Measurements from ENCODE around the gene ZSCAN29. TPM values are rescaled to one million over a fixed set of nuclear protein-coding genes. Genes with fewer than 3 reads are reported as not detected.

Gene ZSCAN29
- total RNA-seq, 4 donors from 2014 or later = 11.1 to 30.4 (median 19.1) TPM

- DNase-seq = no peak
- no peak overlapping the region for H3K4me3 ChIP-seq
- no peak overlapping the region for H3K27ac ChIP-seq
- no peaks in the 10 kb centered on the region for H3K9me3 ChIP-seq
- intact Hi-C loops (cut with DNase I) = no loop called here
- H3K4me1 ChIP-seq = no peaks in the 10 kb centered on the region
- WGBS, 2 donors = 84% methylated on average over 2 of the region's 2 CpGs
- TF ChIP-seq CTCF (IDR thresholded peaks at IDR 0.05) = no peak
- TF ChIP-seq POLR2A (IDR thresholded peaks at IDR 0.05) = no peak
- peaks cover 0 to 64% (median 3%) of the 10 kb centered on the region in 3 donors for H3K36me3 ChIP-seq
- no peaks in the 10 kb centered on the region for H3K27me3 ChIP-seq
Measured at GRCh38 chr15:43352693-43353382, 18.0 kb downstream of the ZSCAN29 start.

- DNase-seq = no peak
- Histone ChIP-seq H3K36me3 (peaks cover 0 to 68% (median 3%) of the 10 kb centered on the region in 3 donors), H3K4me3 (no peak overlapping the region), H3K27ac (no peak overlapping the region), H3K27me3 (no peaks in the 10 kb centered on the region), H3K9me3 (no peaks in the 10 kb centered on the region), H3K4me1 (no peaks in the 10 kb centered on the region)
- intact Hi-C loops (cut with DNase I) = no loop called here
- WGBS, 2 donors = 83 to 89% methylated on average over 3 of the region's 3 CpGs
- no peak for TF ChIP-seq POLR2A (IDR thresholded peaks at IDR 0.05)
- no peak for TF ChIP-seq CTCF (IDR thresholded peaks at IDR 0.05)
Measured at GRCh38 chr15:43347114-43347513, 23.7 kb downstream of the ZSCAN29 start.

GRCh38 chr15:43346305-43346704 lies 24.5 kb downstream of the ZSCAN29 start:
- no peaks in the 10 kb centered on the region for H3K4me1 ChIP-seq
- TF ChIP-seq POLR2A (IDR thresholded peaks at IDR 0.05) (no peak), CTCF (IDR thresholded peaks at IDR 0.05) (no peak)
- DNase-seq = no peak
- H3K27me3 ChIP-seq = no peaks in the 10 kb centered on the region
- no peak overlapping the region for H3K27ac ChIP-seq
- intact Hi-C loops (cut with DNase I) = no loop called here
- WGBS, 2 donors = 87% methylated on average over 2 of the region's 2 CpGs
- H3K36me3 ChIP-seq = peaks cover 0 to 70% (median 3%) of the 10 kb centered on the region in 3 donors
- H3K4me3 ChIP-seq = no peak overlapping the region
- no peaks in the 10 kb centered on the region for H3K9me3 ChIP-seq

GRCh38 chr15:43330780-43331087 lies 40.1 kb downstream of the ZSCAN29 start:
- H3K9me3 ChIP-seq = no peaks in the 10 kb centered on the region
- peaks cover 16 to 24% (median 19%) of the 10 kb centered on the region in 3 donors for H3K4me1 ChIP-seq
- DNase-seq = no peak
- TF ChIP-seq POLR2A (IDR thresholded peaks at IDR 0.05) = no peak
- intact Hi-C loops (cut with DNase I) = no loop called here
- peak overlapping the region; percentile 85 to 97 (median 94) for H3K27ac ChIP-seq
- peaks cover 0 to 8% (median 0%) of the 10 kb centered on the region in 3 donors for H3K36me3 ChIP-seq
- H3K4me3 ChIP-seq = peak overlapping the region; percentile 61 to 84 (median 76)
- 6 to 9% methylated on average over 4 to 7 of the region's 7 CpGs for WGBS, 2 donors
- H3K27me3 ChIP-seq = no peaks in the 10 kb centered on the region

GRCh38 chr15:43329960-43330779 lies 40.7 kb downstream of the ZSCAN29 start, which contains the start of gene LCMT2:
Gene LCMT2 (minus strand): TSS chr15:43330573. CDS start chr15:43330489, 84 bp downstream.
- no peaks in the 10 kb centered on the region for H3K27me3 ChIP-seq
- intact Hi-C loops (cut with DNase I) = no loop called here
- peak within 1 kb of the TSS; percentile 61 to 84 (median 76) for H3K4me3 ChIP-seq
- peak within 1 kb of the TSS; percentile 85 to 97 (median 94) for H3K27ac ChIP-seq
- peak; percentile 60 for DNase-seq
- TF ChIP-seq POLR2A (IDR thresholded peaks at IDR 0.05) (peak in 2 of 4 donors; percentile 36 to 66), CTCF (IDR thresholded peaks at IDR 0.05) (peak in 1 of 6 experiments; percentile 23)
- H3K4me1 ChIP-seq = peaks cover 16 to 24% (median 19%) of the 10 kb centered on the region in 3 donors
- peaks cover 0 to 3% (median 0%) of the 10 kb centered on the region in 3 donors for H3K36me3 ChIP-seq
- no peaks in the 10 kb centered on the region for H3K9me3 ChIP-seq
- 0 to 1% methylated on average over 7 to 15 of the region's 86 CpGs for WGBS, 2 donors
